ENCODE results near the gene SLC7A8.
A peak's percentile ranks its signal among the peaks of the same experiment; 100 is the strongest.

The SLC7A8 gene

GRCh38 chr14:23093104-23093503 lies 90.4 kb downstream of the SLC7A8 start:
- no peak for DNase-seq

- DNase-seq, result no peak
Measured at GRCh38 chr14:23091294-23092225, 91.9 kb downstream of the SLC7A8 start.

GRCh38 chr14:23090254-23090636 lies 93.2 kb downstream of the SLC7A8 start:
- no peak for DNase-seq

GRCh38 chr14:23089498-23090253 lies 93.8 kb downstream of the SLC7A8 start:
- no peak for DNase-seq

- no peak for DNase-seq
Measured at GRCh38 chr14:23086565-23086964, 96.9 kb downstream of the SLC7A8 start.

- no peak for DNase-seq
Measured at GRCh38 chr14:23085458-23085857, 98.0 kb downstream of the SLC7A8 start.

GRCh38 chr14:23080474-23080873 lies 103.0 kb downstream of the SLC7A8 start:
- no peak for DNase-seq

- no peak for DNase-seq
Measured at GRCh38 chr14:23079716-23080115, 103.7 kb downstream of the SLC7A8 start.

GRCh38 chr14:23078692-23079116 lies 104.8 kb downstream of the SLC7A8 start:
- peak; percentile 64 for DNase-seq

GRCh38 chr14:23077962-23078361 lies 105.5 kb downstream of the SLC7A8 start:
- DNase-seq, result no peak

- no peak for DNase-seq
Measured at GRCh38 chr14:23076785-23077408, 106.6 kb downstream of the SLC7A8 start.

All from CD4-positive, alpha-beta T cell treated with Interferon gamma for 1 hour (primary cell).